ENCODE results near the gene SIN3B.

DNA sequence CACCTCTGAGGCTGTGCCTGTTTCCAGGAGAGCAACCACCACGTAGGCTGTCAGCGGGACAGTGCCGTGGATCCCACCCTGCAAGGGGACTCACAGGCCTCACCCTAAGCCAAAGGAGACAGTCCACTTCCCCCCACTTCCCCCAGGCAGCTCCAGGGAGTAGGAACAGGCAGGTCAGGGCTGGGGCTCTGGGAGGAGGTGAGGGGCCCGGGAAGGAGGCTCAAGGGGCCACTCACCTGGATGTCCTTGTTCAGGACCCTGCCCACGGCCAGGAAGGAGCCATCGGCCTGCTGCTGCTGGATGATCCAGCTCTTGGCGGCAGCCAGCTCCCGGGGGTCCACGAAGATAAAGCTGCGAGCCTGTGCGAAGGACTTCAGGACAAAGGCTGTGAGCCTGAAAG lies 85.2 kb downstream of the SIN3B start:
- TF ChIP-seq EZH2phosphoT487 (IDR thresholded peaks at IDR 0.05; ENCODE audit: low read length): no peak
- TF ChIP-seq, protein P1, sequence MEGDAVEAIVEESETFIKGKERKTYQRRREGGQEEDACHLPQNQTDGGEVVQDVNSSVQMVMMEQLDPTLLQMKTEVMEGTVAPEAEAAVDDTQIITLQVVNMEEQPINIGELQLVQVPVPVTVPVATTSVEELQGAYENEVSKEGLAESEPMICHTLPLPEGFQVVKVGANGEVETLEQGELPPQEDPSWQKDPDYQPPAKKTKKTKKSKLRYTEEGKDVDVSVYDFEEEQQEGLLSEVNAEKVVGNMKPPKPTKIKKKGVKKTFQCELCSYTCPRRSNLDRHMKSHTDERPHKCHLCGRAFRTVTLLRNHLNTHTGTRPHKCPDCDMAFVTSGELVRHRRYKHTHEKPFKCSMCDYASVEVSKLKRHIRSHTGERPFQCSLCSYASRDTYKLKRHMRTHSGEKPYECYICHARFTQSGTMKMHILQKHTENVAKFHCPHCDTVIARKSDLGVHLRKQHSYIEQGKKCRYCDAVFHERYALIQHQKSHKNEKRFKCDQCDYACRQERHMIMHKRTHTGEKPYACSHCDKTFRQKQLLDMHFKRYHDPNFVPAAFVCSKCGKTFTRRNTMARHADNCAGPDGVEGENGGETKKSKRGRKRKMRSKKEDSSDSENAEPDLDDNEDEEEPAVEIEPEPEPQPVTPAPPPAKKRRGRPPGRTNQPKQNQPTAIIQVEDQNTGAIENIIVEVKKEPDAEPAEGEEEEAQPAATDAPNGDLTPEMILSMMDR (IDR thresholded peaks at IDR 0.05; ENCODE audit: low read length): no peak
- TF ChIP-seq EZH2 (optimal IDR thresholded peaks at IDR 0.05; ENCODE audit: low read depth, low read length): no peak
